ENCODE data around the gene LRBA. TPM values are rescaled to one million over a fixed set of nuclear protein-coding genes. Genes with fewer than 3 reads are reported as not detected.
"Not testable (repeated sequence)": the region's sequence is repeated elsewhere in the genome, so short reads cannot be mapped to it uniquely, and the experiment has no call there.

Gene LRBA
- total and polyA plus RNA-seq, 8 donors, result 43.3 to 62.5 (median 52.3) TPM

- Histone ChIP-seq H3K4me3 (no peak overlapping the region), H3K36me3 (no peaks in the 10 kb centered on the region), H3K27me3 (no peaks in the 10 kb centered on the region), H3K9me3 (no peaks in the 10 kb centered on the region), H3K4me1 (no peaks in the 10 kb centered on the region), H3K27ac (no peak overlapping the region)
- intact Hi-C loops (cut with DNase I), result no loop called here
- no peak for TF ChIP-seq CTCF (IDR thresholded peaks at IDR 0.05)
- ATAC-seq (no peak), DNase-seq (no peak)
These were observed 84.1 kb downstream of the LRBA start for GRCh38 chr4:150931005-150931404.

GRCh38 chr4:150923945-150924344, 91.1 kb downstream of the LRBA start:
- intact Hi-C loops (cut with DNase I), result no loop called here
- TF ChIP-seq CTCF (IDR thresholded peaks at IDR 0.05), result no peak
- ATAC-seq (no peak), DNase-seq (no peak)
- Histone ChIP-seq H3K4me3 (no peak overlapping the region), H3K9me3 (no peaks in the 10 kb centered on the region), H3K36me3 (peaks cover 0 to 4% of the 10 kb centered on the region in 2 donors), H3K27me3 (no peaks in the 10 kb centered on the region), H3K27ac (no peak overlapping the region), H3K4me1 (no peaks in the 10 kb centered on the region)

GRCh38 chr4:150921486-150921885, 93.6 kb downstream of the LRBA start:
- ATAC-seq; intact Hi-C loops (cut with DNase I): not testable (repeated sequence)

GRCh38 chr4:150918562-150918961, 96.5 kb downstream of the LRBA start:
- H3K27ac ChIP-seq; H3K4me1 ChIP-seq; H3K4me3 ChIP-seq; ATAC-seq; DNase-seq; H3K27me3 ChIP-seq; intact Hi-C loops (cut with DNase I); H3K9me3 ChIP-seq: not testable (repeated sequence)
- H3K36me3 ChIP-seq, result peaks cover 0 to 42% of the 10 kb centered on the region in 2 donors

More at GRCh38 chr4:150921486-150921885, 93.6 kb downstream of the LRBA start:
- not testable (repeated sequence) for H3K4me3 ChIP-seq, H3K27ac ChIP-seq, H3K4me1 ChIP-seq, H3K27me3 ChIP-seq, DNase-seq, H3K9me3 ChIP-seq
- peaks cover 0 to 17% of the 10 kb centered on the region in 2 donors for H3K36me3 ChIP-seq

- Histone ChIP-seq H3K4me1 (no peaks in the 10 kb centered on the region), H3K9me3 (peaks cover 0 to 14% of the 10 kb centered on the region in 2 donors), H3K4me3 (no peak overlapping the region), H3K36me3 (peaks cover 0 to 59% of the 10 kb centered on the region in 2 donors), H3K27ac (no peak overlapping the region), H3K27me3 (no peaks in the 10 kb centered on the region)
- intact Hi-C loops (cut with DNase I), result no loop called here
- ATAC-seq (no peak), DNase-seq (no peak)
- TF ChIP-seq CTCF (IDR thresholded peaks at IDR 0.05), result no peak
These were observed 103.8 kb downstream of the LRBA start for GRCh38 chr4:150911326-150911725.

GRCh38 chr4:150909116-150909515, 106.0 kb downstream of the LRBA start:
- intact Hi-C loops (cut with DNase I), result no loop called here
- Histone ChIP-seq H3K36me3 (peaks cover 0 to 37% of the 10 kb centered on the region in 2 donors), H3K27me3 (no peaks in the 10 kb centered on the region), H3K27ac (no peak overlapping the region), H3K4me3 (no peak overlapping the region), H3K9me3 (peaks cover 0 to 14% of the 10 kb centered on the region in 2 donors), H3K4me1 (no peaks in the 10 kb centered on the region)
- no peak for ATAC-seq
- no peak for TF ChIP-seq CTCF (IDR thresholded peaks at IDR 0.05)
- DNase-seq, result no peak
